GM18858 (cell line): ENCODE data around the gene C9.
"Not testable (repeated sequence)": the region's sequence is repeated elsewhere in the genome, so short reads cannot be mapped to it uniquely, and the experiment has no call there.

Source experiments
- ATAC-seq: cut with Tn5 transposase; IDR thresholded peaks from one replicate; pipeline ENCODE4 v1.9.1; 2021; ENCODE audit not compliant: unreplicated experiment

The C9 gene

DNA sequence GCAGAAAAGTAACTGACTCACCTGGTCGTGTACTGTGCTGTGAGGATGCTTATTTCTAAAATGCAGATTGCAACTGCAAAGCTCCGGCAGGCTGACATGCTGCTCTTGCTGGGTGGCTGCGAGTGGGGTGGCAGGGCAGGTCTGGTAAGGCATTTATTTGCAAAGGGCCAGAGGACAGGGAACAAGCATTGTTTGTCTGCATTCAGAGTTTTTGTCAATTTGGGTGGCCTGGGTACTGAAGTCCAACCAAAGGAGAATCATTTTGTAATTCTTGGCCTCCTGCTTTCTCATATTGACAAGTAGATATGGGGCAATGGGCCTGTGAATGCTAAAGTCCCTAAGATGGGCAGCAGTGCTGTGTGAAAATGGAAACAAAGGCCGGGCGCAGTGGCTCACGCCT, at the start of gene C9:
Gene C9, minus strand, starts transcription at position 129 of the 400 bp plus-strand sequence. Its CDS starts 31 bp downstream, at position 98.
- no peak for ATAC-seq

DNA sequence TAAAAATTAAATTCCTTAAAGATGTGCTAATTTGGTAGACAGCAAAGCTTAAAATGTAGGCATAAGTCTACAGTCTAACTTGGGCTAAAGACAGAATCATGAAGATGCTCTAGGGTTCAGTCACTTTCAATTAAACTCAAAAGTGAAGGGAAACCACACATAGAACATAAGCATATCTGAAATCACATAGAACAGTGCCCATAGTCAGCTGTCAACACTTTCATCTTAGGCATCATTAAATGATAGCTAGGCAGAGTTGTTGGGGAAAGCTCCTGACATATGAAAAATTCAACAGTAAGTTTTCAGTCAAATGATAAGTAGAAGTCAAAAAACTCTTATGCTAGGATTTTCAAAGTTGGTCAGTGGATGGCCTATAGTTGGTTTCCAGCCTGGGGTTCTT, 49.5 kb upstream of the C9 start:
- no peak for ATAC-seq

DNA sequence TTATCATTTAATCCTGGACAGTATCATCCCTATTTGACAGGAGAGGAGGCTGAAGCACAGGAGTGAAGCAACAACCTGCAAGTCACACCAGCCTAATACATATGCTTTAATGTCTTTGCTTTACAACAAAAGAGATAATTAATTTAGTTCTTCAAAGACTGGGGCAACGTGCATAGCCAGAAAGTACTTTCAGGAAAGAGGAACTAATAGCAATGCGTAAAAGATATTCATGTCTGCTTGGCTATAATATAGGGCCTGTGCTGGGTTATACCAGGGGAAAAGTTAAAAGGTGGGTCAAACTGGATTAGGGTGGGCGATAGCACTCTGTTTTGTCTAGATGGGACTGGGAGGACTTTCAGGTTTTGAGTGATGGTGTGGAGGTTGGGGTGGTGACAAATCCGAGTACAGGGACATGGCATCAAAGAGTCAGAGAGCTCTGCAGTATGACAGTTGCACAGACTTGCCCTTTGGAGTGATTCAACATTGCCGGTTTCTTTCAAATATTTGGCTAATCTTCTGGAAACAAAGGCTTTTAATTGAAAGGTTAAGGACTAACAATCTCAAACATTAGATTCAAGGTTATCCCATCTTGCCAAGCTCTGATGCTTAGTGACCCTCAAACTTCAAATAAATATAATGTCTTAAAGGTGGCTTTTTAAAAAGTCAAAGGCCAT, 48.6 kb upstream of the C9 start:
- ATAC-seq: no peak

DNA sequence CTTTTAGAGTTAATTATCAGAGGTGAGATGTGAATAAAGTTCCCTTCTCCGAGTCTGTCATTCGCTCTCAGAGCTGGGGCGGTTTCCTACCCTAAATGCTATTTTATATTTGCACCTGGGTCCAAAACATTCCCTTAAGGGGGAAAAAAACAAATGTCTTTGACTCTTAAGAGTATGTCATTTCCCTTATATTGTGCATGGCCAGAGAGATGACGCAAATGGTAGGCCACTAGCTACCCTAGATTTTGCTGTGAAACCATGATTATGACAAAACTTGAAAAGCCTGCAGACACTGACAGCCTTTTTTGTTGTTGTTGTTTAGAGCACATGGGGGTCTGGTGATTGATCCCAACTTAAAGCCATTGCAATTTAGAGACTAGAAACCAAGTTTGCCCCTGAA, 47.7 kb upstream of the C9 start:
- ATAC-seq: no peak

DNA sequence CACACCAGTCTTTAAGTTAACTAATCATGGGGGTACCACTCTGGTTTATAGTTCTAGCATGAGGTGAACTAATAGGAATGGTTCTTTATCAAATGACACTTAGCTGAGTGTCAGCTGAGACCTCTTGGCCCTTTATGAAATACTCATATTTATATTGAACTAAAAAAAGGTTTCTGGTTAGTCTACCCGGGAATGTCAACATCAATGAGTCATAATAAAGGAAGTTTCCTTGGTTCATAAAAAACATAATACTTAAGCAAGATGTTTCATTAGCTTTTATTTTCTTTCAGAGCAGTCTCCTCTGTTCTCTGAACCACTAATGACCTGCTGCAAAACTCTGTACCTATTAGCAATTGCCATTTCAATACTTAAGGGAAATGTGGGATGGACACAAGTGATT, 46.8 kb upstream of the C9 start:
- ATAC-seq: no peak

DNA sequence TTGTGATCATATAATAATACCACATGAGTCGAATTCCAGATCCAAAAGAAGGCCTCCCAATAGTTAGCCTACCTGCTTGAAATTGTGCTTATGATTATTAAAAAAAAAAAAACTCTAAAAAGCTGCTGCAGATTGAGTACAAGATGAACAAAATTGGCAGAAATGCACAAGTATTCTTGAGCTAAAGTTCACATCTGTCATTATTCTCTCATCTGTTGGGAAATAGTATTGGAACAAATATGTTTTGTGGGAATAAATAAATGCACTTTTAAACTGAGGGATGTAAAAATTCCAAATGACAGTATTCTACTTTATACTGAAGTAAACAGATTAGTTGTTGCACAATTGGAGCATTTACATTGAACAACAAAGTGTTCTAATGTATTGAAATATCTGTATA, 44.7 kb upstream of the C9 start:
- ATAC-seq: no peak

DNA sequence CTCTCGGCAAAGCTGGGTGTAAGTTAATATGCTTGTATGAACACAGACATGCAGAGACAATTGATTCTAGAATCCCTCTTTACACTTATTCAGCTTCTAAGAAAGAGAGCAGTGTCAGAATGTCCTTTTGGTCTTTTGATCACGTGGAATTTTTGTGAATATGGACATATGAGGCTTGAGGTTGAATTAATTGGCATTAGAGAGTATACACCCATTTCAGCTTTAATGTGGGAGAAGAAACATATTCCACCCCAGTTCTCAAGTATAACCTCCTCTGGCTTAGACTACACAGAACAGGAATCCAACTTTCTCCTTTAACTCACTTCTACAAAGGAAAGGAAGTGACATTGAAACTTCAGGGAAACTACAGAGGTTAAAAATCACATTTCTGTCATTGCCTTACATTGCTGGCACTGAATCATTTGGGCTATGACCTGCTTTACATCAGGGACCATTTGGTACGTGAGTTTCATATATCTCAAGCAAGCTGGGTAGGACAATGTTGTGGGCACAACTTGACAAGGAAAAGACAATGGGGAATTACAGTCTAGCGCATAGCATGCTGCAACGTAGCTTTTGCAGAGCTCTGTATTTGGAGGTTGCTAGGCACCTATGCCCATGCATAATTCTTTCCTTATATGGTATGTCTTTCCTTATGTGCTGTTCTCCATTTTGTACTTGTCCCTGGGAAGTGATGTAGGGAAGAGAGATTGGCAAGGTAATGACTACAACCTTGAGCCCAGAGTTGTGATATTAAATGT, 41.0 kb upstream of the C9 start:
- ATAC-seq: no peak

DNA sequence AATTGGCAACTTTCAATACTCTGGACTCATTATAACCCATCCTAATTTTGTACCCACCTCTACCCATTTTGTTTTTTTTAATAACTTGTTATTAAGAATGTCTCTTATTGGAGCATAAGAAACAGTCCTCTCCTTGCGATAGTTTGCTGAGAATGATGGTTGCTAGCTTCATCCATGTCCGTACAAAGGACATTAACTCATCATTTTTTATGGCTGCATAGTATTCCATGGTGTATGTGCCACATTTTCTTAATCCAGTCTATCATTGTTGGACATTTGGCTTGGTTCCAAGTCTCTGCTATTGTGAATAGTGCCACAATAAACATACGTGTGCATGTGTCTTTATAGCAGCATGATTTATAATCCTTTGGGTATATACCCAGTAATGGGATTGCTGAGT, 39.5 kb upstream of the C9 start:
- not testable (repeated sequence) for ATAC-seq

DNA sequence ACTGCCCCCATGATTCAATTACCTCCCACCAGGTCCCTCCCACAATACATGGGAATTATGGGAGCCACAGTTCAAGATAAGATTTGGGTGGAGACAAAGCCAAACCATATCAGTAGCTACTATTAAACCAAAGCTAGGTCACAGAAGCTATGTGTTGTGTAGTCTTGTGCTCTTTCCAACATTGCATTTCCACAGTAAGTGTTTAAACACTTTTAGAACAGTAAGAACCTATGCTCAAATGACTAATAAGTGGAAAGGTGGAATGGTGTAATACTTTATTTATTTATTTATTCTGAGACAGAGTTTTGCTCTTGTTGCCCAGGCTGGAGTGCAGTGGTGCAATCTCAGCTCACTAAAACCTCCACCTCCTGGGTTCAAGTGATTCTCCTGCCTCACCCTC, 37.8 kb upstream of the C9 start:
- not testable (repeated sequence) for ATAC-seq

DNA sequence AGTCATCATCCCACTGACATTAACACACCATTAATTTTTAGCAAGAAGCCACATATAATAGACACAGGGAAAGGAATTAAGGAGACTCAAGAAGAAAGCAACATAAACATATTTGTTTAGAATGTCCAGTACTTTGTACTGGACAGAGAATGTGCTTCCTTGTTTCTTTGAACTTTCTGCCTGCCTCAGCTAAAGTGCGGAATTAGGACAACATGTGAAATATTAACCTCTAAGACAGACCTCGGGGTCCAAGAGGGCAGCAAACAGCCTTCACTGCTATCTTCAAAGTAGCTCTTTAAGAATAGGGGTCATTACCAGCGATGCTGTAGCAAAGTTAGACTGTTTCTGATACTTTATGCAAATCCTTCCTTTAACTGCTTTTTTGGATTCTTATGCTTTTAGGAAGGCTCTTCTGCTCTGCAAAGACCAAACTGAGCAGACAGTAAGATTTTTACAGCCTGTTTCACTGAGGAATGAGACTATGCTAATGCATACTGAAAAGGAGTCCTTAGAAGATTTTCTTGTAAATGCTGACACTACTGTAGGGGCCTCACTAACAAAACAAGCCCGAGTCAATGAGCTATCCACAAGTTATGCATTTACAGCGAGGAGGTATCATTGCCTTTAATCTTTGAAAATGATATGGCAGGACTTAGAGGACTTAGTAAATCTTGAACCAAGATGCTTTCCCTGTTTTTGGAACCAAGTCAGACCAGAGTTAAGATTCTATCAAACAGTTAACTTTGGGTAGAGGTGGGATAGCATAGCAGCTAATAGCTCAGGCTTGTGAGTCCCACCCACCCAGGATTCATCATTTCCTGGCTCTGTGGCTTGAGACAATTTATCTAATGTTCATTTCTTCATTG, 36.7 kb upstream of the C9 start:
- no peak for ATAC-seq

DNA sequence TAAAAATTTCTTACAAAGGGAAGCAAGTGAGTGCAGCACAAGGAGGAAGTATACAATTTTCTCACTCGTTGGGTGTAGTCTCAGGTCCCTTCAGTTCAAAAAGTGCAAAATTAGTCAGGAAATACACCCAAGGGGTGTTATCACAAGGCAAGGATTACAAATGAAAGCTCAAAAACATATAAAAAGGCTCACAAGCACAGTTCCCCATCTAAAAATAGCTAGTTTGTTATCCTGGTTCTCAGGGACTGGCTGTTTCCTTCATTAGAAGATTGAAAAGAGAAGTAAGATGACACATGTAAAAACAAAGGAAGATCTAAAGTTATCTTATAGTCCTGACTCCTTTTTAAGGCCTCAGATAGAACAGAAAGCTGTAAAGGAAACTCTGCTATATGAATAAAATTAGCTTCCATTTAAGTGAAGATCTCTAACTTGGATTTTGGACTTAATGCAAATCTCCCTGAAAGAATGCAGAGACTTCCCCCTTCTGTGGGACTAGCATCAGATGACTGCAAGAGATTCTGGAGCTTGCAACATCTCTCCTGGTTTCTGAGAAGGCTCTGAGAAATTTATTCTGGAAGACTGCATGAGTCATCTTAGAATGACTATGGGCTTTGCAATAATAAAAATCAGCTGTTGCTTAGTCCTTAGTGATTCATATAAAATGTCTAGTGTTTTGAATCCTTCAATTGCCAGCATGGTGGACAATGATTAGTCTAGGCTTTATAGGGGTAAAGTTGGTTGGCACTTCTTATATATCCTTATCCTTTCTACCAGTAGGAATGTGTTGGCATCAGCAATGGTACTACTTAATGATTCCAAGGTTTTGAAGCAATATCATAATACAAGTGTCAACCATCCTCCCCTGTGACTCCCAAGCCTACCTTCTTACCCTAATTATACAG, 35.1 kb upstream of the C9 start:
- ATAC-seq: no peak

DNA sequence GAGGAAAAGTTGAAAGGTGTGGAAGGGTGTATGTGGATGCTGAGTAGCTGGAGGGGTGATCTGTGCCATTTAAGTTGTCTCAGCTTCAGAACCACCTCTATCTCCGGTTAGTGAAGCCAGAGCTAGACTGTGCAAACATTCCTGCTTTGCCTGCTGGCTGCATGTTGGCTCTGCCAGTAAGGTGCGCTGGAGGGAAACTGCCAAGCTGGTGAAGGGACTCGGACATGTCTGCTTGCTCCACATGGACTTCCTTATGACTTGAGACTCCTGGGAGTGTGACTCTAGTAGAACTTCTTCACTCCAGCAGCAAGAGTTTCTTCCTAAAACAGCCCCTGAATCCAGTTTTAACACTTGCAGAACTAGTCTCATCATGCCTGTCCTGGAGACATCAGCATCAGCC, 32.5 kb upstream of the C9 start:
- ATAC-seq: no peak

DNA sequence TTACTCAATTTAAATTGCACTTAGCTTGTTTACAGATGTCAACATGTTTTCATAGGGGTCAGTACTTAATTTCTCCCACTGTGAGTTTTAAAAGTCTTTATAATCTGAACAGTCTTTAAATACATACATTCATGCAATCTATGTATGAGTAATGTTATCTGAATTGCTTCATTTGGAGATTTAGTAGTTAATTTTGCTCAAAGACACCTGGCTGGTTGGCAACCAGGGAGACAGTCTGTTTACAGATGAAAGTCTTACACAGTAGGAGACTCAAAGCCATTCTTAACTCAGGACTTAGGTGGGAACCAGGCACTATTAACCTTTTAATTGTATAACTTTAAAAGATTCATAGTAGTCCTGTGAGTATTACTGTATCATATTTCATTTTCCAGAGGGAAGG, 31.2 kb upstream of the C9 start:
- no peak for ATAC-seq

DNA sequence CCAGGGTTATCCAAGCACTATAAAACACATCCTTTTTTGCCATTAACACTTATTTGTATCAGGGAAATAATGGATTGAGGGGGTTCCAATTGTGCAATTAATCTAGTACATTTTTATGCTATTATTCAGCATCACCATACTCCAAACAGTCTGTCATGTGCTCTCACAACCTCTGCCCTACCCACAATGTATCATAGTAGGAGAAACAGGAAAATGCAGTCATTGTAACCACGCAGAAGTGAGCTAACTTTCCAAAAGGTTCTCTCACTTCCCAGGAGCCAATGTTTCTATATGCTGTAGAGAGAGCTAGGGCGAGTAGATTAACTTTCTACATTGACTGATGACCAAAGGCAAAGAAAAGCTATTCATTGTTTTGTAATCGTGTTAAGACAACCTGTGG, 30.7 kb upstream of the C9 start:
- no peak for ATAC-seq

DNA sequence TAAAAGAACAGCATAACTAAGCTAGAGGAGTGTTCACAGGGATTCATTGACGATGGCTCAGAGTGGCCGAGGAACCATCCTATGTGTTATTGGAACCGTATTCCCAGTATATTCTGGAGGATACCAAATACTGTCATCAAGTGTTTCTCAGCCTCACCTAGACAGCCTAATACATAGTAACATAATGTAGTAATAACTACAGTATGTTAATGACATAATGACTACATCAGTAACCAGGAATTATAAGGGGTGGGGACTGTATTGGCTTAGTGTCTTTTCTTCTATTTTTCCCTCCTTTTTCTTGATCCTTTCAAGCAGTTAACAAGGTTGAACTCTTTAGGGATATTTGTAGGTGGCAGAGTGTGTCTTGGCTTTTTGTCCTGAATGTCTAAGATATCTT, 26.6 kb upstream of the C9 start:
- ATAC-seq: no peak

DNA sequence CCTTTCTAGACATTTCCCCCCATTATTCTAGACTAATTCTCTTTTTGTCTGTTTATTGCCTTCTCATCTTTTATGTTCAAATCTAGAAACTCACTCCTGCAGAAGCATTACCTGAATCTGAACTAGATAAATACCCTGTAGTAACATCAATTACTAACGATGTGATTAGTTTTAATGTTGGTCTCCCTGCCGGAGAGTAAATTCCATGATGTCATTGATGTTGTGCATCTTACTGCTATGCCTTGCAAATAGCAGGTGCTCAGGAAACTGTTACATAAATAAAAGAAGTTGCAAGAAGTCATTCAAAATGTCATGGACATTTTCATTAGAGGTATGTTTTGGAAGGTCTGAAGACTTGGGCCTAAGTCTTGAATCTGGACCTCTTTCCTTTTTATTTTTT, 23.0 kb upstream of the C9 start:
- no peak for ATAC-seq

DNA sequence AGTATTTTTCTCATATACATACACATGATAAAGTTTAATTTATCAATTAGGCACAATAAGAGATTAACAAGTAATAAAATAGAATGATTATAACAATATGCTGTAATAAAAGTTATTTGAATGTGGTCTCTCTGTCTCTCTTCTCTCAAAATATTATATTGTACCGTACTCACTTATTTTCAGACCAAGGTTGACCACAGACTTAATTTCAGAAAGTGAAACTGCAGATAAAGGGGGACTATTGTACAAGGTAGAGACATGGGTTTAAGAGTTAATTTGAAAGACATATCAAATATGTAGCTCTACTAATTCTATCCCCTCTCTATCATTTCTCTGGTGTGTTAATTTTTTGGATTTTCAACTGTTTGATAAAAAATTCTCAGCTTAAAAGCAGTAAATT, 20.0 kb upstream of the C9 start:
- ATAC-seq: no peak

DNA sequence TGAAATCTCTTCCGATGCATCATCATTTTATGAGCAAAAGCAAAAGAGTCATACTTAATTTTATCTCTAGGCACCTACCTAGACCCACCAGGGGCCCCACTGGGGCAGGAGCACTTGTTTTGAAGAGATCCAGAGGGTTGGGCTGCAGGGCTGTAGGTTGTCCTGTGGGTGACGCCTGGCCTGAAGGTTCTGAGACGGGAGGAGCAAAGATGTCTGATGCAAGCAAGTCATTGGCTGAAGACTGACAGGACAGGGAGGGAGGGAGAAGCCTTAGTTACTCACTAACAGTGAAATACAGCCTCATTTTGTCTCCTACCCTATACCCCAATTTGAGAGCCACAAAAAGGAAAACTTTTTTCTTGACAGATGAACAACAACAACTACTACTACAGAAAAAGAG, 17.1 kb upstream of the C9 start:
- no peak for ATAC-seq

DNA sequence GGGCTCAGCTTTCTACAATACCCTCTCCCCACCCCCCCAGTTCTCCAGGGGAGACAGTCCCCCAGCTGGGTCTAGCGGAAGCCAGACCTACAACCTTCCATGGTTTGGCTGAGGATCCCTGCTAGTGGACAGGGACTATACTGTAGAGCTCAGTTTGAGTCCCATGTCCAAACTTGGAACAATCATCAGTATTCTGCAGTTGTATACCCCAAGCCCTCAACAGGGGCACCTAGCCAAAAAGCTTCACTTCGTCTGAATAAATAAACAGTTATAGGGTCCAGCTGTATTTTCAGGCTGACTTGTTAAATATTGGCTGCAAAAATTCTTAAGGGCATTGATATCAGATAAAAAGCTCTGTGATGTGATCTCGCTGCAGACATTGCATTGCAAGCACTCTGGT, 15.4 kb upstream of the C9 start:
- no peak for ATAC-seq

DNA sequence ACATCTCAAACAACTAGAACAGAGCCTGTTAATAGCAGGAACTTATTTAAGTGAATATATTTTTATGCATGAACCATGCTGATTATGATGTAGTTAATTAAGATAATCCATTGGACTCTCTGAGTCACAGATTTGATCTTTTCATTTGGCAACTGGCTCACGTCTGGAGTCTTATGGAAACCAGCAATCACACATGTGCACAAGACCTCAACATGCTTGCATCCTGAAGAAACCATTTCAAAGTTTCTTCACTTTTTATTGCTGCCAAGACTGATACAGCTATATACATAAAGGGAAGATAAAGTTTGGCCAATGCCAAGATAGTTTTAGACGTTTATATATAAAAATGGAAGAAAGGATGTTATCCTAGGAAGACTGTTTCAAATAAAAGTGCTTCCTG, 13.3 kb upstream of the C9 start:
- no peak for ATAC-seq

DNA sequence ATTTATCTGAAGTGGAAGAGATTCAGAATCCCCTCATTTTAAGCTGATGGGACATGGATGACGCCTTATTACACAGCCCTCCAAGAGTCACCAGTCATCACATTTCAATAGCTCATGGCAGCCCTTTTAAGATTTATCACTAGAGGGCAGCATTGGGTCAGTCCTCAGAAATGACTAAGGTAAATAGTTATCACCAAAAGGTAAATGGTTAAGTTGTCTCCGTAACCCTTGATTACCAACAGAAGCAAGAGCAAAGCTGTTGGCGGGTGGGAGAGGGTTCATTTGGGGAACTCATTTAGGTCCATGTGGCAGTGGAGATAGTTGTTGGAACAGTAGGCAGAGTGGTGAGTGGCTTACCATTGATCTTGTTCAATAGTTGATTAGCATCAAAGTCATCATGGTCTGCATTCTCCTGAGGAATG, 12.0 kb upstream of the C9 start:
- peak; percentile 72 for ATAC-seq
